ENCODE measurements around the gene AMIGO3. TPM values are rescaled to one million over a fixed set of nuclear protein-coding genes. Genes with fewer than 3 reads are reported as not detected.

The AMIGO3 gene
- total RNA-seq, 1 donor from 2014 or later = not detected

DNA sequence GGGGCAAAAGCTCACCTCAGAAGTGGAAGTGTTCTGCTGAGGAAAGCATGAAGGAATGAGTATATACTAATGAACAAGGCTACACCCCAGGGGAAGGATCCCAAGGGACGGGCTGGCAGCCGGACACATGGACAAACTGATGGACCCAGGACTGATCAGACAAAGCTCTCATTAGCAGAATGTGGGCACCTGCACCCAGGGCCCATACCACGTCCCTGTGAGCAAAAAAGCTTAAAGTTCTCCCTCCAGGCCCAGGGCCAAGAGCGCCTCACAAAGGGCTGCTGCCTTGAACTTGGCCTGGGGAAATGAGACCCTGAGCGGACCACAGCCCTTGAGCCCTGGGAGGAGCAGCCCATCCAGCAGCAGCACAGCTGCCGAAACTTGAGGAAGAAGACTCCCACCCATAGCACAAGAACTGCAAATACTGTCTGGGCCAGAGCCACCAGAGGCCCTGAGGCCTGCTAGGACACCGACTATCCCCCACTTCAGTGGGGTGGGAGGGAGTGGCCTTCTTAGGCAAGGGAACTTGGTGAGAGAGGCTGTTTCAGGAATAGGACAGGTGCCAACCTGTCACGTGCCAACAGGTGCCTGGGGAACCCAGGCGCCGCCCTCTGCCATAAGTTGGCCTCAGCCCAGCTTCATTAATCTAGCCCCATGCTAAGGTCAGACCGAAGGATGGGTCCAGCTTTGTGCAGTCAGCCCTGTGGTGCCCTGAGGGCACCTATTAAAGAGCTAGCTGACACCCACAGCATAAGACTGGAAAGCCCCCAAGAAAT is 6.6 kb upstream of the AMIGO3 start:
- no peak for DNase-seq (ENCODE audit: low read depth, low spot score)

GRCh38 chr3:49724586-49724985 is 5.1 kb upstream of the AMIGO3 start:
- DNase-seq (ENCODE audit: low read depth, low spot score) = no peak

- DNase-seq (ENCODE audit: low read depth, low spot score) = peak; percentile 89
These were observed 4.4 kb upstream of the AMIGO3 start, which contains the start of gene GMPPB for GRCh38 chr3:49723628-49724551. Gene GMPPB (minus strand): TSS chr3:49723951. CDS start chr3:49723726, 225 bp downstream.

- DNase-seq (ENCODE audit: low read depth, low spot score) = no peak
These were observed 3.8 kb upstream of the AMIGO3 start for GRCh38 chr3:49723296-49723627.

- no peak for DNase-seq (ENCODE audit: low read depth, low spot score)
These were observed 3.4 kb upstream of the AMIGO3 start for GRCh38 chr3:49722896-49723295.

DNA sequence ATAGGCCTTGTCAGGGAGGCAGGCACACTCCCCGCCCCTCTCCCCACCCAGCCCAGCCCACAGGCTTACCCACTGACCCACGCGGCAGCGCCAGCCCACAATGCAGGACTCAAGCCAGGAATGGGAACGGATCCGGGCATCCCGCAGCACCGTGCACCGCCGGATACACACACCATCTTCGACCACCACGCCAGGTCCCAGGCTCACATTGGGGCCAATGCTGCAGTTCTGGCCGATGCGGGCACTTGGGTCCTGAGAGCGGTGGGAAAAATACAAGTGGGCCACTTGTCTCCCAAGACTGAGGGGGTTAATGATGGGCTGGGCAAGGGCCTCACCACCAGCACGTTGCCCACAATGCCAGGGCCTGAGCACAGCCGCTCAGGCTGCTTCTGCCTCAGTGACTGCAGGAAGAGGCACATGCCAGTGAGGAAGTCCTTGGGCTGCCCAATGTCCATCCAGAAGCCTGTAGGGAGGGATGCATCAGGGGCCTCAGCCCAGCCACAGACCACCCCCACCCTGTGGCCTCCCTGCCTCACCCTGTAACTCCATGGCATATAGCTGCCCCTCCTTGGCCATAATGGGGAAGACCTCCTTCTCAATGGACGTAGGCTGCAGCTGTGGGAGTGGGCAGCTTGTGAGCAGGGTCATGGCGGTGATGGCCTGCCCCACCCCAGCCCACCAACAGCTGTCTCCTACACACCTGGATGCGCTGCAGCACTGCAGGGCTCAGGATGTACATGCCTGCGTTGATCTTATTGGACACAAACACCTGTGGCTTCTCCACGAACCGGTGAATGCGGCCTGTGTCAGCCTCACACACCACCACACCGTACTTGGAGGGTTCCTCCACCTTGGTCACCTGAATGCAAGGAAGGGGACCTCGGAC is 2.7 kb upstream of the AMIGO3 start:
- DNase-seq (ENCODE audit: low read depth, low spot score) = no peak

DNA sequence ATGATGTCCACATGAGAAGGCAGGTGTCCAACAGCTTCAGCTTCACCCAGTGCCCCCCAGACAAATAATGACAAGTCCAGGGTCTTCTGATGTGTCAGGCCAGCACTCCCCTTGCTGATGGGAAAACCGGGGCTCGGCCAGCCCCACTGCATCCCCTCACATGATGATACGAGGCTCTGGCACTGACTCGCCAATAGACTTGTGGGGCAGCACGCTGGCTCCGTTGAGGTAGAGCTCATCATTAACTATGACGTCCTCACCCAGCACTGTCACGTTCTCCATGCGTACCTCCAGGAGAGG is 2.1 kb upstream of the AMIGO3 start:
- DNase-seq (ENCODE audit: low read depth, low spot score) = no peak

DNA sequence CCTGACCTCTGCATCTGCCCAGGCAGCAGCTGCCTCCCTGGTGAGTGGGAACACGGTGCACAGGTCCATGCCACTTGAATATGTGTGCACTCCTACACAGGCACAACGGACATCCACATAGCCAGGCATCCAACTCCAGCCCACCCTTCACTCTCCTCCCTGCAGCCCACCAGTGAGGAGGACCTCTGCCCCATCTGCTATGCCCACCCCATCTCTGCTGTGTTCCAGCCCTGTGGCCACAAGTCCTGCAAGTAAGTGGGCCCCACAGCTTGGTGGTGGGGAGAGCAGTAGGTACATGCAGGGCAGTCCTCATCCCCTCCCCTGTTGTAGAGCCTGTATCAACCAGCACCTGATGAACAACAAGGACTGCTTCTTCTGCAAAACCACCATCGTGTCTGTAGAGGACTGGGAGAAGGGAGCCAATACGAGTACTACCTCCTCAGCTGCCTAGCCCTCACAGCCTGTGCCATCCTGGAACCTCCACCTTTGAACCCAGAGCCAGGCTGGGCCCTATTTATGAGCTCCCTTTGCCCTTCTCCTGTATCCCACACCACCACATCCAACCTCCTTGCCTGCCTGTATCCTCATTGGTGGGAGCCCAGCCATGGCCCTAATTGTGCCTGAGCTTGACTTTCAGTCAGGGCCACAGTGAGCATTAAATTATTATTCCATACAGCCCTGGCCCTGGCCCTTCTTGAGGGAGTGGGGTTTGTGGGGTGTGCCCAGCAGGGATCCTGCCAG is 1.5 kb upstream of the AMIGO3 start:
- DNase-seq (ENCODE audit: low read depth, low spot score) = no peak

DNA sequence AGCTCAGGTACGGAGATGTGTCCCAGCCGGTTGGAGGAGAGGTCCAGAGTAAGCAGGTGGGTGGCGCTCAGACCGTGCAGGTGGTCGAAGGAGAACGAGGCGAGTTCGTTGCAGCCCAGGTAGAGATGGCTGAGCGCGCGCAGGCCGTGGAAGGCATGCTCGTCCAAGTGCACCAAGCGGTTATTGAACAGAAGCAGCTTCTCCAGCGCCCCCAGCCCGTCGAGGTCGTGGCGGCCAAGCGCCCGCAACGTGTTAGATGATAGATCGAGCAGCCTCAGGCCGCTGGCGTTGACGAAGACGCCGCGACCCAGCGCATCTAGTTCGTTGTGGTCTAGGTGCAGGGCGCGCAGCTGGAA is 648 bp downstream of the AMIGO3 start:
- no peak for DNase-seq (ENCODE audit: low read depth, low spot score)

GRCh38 chr3:49717959-49718857 is 1.3 kb downstream of the AMIGO3 start:
- no peak for DNase-seq (ENCODE audit: low read depth, low spot score)

DNA sequence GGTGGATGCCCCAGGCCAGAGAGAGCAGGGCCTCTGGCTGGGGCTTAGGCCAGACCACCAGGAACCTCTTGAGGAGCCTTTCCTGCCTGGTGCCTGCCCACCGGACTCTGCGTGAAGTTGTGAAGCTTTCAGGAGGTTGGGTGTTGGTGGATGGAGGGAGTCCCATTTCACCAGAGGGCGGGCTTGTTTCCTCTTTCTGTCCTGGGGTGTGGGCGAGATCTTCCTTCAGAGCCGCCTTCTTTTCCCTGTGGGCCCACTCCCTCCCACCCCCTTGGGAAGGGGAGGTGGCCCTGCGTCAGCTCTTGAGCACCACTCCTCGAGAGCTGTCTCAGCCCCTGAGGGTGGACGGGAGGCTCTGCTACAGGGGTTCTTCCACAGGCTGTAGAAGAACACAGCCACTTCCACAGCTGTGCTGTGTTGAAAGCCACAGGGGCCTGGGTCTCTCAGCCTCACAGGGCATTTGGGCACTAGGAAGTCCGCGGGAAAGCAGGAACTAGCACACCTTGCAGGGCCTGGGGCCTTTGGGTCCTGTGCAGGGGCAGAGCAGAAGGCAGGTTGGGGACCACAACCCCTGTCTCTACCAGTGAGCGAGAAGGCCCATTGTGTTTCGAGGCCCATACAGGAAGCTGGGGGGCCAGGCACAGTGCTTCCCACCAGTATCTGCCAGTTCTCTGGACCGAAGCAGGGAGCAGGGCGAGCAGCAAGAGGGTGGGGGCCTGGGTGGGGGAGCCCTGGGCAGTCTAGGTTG is 2.1 kb downstream of the AMIGO3 start:
- DNase-seq (ENCODE audit: low read depth, low spot score) = no peak

DNA sequence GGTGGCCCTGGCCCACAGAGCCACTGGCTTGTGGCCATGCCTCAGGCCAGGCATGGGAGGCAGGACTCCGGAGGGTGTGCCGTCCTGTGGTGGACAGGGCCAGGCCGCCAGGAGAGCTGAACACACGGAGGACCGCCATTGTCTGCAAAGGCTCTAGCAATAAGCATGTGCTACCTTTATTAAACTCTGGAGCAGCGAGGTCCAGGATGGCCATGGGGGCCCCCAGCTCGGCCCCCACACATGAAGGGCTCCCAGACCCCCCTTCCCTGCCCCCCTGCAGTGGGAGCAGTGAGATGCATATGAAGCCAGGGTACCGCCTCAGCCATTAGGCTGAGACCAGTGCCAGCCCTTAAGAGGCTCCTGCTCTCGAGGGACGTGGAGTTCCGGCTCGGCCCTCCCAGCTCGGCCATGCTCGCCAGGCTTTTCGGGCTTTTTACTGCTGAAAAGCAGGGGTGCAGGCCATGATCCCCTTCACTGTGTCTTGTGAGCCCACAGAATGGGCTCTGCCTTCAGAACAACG is 2.7 kb downstream of the AMIGO3 start:
- no peak for DNase-seq (ENCODE audit: low read depth, low spot score)

GRCh38 chr3:49716169-49716568 is 3.3 kb downstream of the AMIGO3 start:
- DNase-seq (ENCODE audit: low read depth, low spot score) = no peak

DNA sequence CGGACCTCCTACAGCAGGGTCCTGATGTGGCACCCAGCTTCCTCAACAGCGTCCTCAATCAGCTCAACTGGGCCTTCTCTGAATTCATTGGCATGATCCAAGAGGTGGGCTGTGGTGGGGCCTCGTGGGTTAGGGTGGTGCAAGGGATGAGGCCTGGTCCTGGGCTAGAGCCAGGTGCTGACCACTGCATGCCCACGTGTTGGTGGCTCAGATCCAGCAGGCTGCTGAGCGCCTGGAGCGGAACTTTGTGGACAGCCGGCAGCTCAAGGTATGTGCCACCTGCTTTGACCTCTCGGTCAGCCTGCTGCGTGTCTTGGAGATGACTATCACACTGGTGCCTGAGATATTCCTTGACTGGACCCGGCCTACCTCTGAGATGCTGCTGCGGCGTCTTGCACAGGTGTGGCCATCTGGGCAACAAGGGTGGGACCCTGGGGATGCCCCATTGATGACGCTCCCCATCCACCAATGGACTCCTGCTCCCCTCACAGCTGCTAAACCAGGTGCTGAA is 3.8 kb downstream of the AMIGO3 start:
- DNase-seq (ENCODE audit: low read depth, low spot score) = no peak

GRCh38 chr3:49714728-49715550 is 4.5 kb downstream of the AMIGO3 start:
- DNase-seq (ENCODE audit: low read depth, low spot score) = no peak

DNA sequence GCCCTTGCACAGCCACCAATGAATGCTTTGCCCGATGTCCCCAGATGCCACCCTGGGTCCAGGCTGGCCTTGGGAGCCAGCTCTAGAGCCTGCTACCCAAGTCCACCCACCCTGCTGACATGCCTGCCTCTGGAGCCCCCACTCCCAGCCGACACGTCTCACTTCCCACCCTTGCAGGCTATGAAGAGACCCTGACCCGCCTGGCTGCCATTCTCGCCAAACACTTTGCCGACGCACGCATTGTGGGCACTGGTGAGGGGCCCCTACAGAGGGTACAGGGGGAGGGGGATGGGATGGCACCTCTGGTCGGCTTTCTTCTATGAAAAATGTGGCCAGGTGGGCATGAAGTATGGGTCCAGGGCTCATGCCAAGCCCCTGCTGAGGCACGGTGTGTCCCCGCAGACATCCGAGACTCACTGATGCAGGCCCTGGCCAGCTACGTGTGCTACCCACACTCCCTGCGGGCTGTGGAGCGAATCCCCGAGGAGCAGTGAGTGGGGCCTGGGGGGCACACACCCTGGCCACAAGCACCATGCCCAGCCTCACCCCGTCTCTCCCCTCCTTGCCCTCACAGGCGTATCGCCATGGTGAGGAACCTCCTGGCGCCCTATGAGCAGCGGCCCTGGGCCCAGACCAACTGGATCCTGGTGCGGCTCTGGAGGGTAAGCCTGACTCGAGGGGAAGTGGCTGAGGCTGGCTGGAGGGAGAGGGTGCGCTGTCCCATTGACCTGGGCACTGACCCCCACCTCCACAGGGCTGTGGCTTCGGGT is 6.0 kb downstream of the AMIGO3 start:
- no peak for DNase-seq (ENCODE audit: low read depth, low spot score)

DNA sequence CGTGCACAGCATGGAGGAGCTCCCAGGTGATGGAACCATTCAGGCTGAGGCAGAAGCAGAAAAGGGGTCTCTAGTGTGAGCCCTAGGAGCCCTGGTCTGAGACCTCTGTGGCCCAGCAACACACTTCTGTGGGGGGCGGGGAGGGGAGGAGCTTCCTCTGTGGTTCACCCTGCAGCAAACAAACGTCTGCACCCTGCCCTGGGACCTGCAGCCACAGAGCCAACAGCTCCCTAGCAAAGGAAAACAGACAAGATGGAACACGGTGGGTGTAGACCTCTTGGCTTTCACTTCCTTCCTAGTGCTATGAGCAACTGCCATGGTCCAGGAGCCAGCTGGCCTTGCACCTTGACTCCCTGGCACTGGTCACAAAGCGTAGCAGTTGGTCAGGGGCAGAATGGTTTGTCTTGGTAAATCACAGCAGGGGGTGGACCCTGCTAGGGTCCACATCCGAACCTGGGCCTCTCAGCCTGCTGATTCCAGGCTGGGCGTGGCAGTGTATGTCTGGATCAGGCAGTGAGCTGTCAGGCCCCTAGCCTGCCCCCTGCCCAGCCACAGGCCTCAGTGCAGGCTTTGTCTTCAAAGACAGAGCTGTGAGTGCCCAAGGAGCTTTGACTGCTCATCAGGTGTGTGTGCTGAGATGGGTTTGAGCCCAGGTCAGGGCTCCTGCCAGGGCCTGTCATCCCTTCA is 6.7 kb downstream of the AMIGO3 start:
- DNase-seq (ENCODE audit: low read depth, low spot score) = no peak
